ENCODE data around the gene DOCK1. TPM values are rescaled to one million over a fixed set of nuclear protein-coding genes. Genes with fewer than 3 reads are reported as not detected.
A peak's percentile ranks its signal among the peaks of the same experiment; 100 is the strongest.

DOCK1 gene
- polyA plus RNA-seq, 1 of the 3 experiments (the other 2 are of a cell fraction), result 15.5 TPM

DNA sequence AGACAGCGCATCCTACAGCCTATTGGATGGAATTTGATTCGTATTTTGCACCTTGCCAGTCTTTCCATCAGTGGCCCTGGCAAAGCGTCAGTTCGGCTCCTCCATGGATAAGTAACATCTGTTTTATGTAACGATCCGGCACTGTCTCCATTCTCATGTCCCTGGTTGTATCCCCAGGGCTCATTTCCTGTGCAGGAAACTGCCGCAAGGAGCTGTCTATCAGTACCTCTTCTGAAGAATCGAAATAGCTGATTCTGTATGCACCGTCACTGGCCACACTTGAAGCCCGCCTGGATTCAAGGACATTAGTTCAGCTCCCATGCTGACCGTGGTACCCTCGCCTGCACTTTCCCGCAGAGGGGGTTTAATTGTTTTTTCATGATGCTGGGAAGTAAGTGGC, 590.8 kb downstream of the DOCK1 start:
- H3K27me3 ChIP-seq (ENCODE audit: insufficient read depth), result no peaks in the 10 kb centered on the region
- H3K4me2 ChIP-seq, result no peak overlapping the region
- H4K20me1 ChIP-seq (ENCODE audit: insufficient read depth), result no peaks in the 10 kb centered on the region
- no peak overlapping the region for H2AFZ ChIP-seq (ENCODE audit: low read depth)
- H3F3A ChIP-seq (replicated peaks; ENCODE audit: insufficient read depth), result no peaks in the 10 kb centered on the region
- no peak overlapping the region for H3K9ac ChIP-seq
- TF ChIP-seq RXRA (IDR thresholded peaks at IDR 0.05; ENCODE audit: borderline replicate concordance, low read depth) (no peak), POLR2AphosphoS5 (IDR thresholded peaks at IDR 0.05; ENCODE audit: low read depth, low read length) (no peak), FOXM1 (IDR thresholded peaks at IDR 0.05; ENCODE audit: low read depth) (no peak), SIN3A (IDR thresholded peaks at IDR 0.05; ENCODE audit: borderline replicate concordance, low read depth, low read length) (no peak), TEAD4 (IDR thresholded peaks at IDR 0.05; ENCODE audit: borderline replicate concordance, insufficient read depth) (no peak), EZH2phosphoT487 (IDR thresholded peaks at IDR 0.05; ENCODE audit: borderline replicate concordance, low read depth) (no peak), MXI1 (IDR thresholded peaks at IDR 0.05; ENCODE audit: low read depth, low read length) (no peak), EP300 (IDR thresholded peaks at IDR 0.05; ENCODE audit: borderline replicate concordance in 1 of 2, low read depth in 1 of 2, low read length in 1 of 2) (no peak), NFIC (IDR thresholded peaks at IDR 0.05; ENCODE audit: borderline replicate concordance) (no peak)
- TF ChIP-seq, protein P1, sequence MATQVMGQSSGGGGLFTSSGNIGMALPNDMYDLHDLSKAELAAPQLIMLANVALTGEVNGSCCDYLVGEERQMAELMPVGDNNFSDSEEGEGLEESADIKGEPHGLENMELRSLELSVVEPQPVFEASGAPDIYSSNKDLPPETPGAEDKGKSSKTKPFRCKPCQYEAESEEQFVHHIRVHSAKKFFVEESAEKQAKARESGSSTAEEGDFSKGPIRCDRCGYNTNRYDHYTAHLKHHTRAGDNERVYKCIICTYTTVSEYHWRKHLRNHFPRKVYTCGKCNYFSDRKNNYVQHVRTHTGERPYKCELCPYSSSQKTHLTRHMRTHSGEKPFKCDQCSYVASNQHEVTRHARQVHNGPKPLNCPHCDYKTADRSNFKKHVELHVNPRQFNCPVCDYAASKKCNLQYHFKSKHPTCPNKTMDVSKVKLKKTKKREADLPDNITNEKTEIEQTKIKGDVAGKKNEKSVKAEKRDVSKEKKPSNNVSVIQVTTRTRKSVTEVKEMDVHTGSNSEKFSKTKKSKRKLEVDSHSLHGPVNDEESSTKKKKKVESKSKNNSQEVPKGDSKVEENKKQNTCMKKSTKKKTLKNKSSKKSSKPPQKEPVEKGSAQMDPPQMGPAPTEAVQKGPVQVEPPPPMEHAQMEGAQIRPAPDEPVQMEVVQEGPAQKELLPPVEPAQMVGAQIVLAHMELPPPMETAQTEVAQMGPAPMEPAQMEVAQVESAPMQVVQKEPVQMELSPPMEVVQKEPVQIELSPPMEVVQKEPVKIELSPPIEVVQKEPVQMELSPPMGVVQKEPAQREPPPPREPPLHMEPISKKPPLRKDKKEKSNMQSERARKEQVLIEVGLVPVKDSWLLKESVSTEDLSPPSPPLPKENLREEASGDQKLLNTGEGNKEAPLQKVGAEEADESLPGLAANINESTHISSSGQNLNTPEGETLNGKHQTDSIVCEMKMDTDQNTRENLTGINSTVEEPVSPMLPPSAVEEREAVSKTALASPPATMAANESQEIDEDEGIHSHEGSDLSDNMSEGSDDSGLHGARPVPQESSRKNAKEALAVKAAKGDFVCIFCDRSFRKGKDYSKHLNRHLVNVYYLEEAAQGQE (IDR thresholded peaks at IDR 0.05; ENCODE audit: low read depth, low read length), result no peak
- H3K4me3 ChIP-seq (ENCODE audit: low read depth in 2 of 2, low read length in 1 of 2), result no peak overlapping the region
- no peaks in the 10 kb centered on the region for H3K36me3 ChIP-seq (replicated peaks in 1 of 2; ENCODE audit: control insufficient read depth in 1 of 2, insufficient read depth in 2 of 2, low read length in 1 of 2)
- no peaks in the 10 kb centered on the region for H3K79me2 ChIP-seq (ENCODE audit: insufficient read depth)
- 47% methylated on average over 13 of the region's 13 CpGs for WGBS (ENCODE audit: low lambda C conversion rate)
- H3K9me3 ChIP-seq, result no peaks in the 10 kb centered on the region
- H3K9me2 ChIP-seq, result no peaks in the 10 kb centered on the region
- H3K4me1 ChIP-seq (ENCODE audit: control insufficient read depth in 1 of 2, insufficient read depth in 2 of 2, low read depth in 1 of 2, low read length in 1 of 2), result peaks cover 0 to 6% of the 10 kb centered on the region in 2 experiments; a peak in 1 of 4 replicates
- CTCF ChIA-PET, result no interaction called here
- no peak overlapping the region for H3K27ac ChIP-seq (ENCODE audit: low read depth in 2 of 2, low read length in 1 of 2)
- peak; percentile 29 for DNase-seq
- POLR2A ChIA-PET, result no interaction called here

DNA sequence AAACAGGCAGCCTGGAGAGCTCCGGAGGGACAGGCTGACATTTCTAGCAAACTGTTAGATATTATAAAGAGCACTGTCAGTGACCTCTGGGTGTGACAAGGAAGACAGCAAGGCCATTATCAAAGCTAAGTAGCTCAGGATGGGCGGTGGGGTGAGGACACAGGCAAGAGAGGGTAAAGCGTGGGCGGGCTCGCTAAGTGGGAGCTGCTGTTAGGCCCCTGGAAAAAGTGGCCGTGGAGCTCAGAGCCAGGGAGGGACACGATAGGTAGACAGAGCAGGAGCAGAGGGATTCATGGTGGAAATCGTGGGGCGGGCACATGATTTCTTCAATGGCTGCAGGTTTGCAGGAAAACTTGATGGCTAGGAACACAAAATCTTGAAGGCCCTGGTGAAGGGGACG, 592.5 kb downstream of the DOCK1 start:
- Histone ChIP-seq H4K20me1 (ENCODE audit: insufficient read depth) (no peaks in the 10 kb centered on the region), H3K27ac (ENCODE audit: low read depth in 2 of 2, low read length in 1 of 2) (no peak overlapping the region), H3K4me2 (no peak overlapping the region), H3K27me3 (ENCODE audit: insufficient read depth) (no peaks in the 10 kb centered on the region), H3K9me3 (no peaks in the 10 kb centered on the region), H2AFZ (ENCODE audit: low read depth) (no peak overlapping the region), H3K36me3 (replicated peaks in 1 of 2; ENCODE audit: control insufficient read depth in 1 of 2, insufficient read depth in 2 of 2, low read length in 1 of 2) (no peaks in the 10 kb centered on the region), H3K4me3 (ENCODE audit: low read depth in 2 of 2, low read length in 1 of 2) (no peak overlapping the region), H3K9ac (no peak overlapping the region), H3K9me2 (no peaks in the 10 kb centered on the region), H3K4me1 (ENCODE audit: control insufficient read depth in 1 of 2, insufficient read depth in 2 of 2, low read depth in 1 of 2, low read length in 1 of 2) (peaks cover 0 to 6% of the 10 kb centered on the region in 2 experiments; a peak in 1 of 4 replicates), H3K79me2 (ENCODE audit: insufficient read depth) (no peaks in the 10 kb centered on the region), H3F3A (replicated peaks; ENCODE audit: insufficient read depth) (no peaks in the 10 kb centered on the region)
- TF ChIP-seq, protein P2, sequence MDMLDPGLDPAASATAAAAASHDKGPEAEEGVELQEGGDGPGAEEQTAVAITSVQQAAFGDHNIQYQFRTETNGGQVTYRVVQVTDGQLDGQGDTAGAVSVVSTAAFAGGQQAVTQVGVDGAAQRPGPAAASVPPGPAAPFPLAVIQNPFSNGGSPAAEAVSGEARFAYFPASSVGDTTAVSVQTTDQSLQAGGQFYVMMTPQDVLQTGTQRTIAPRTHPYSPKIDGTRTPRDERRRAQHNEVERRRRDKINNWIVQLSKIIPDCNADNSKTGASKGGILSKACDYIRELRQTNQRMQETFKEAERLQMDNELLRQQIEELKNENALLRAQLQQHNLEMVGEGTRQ (IDR thresholded peaks at IDR 0.05; ENCODE audit: borderline replicate concordance, low read depth, low read length), result no peak
- TF ChIP-seq NFIC (IDR thresholded peaks at IDR 0.05; ENCODE audit: borderline replicate concordance), result no peak
- no peak for TF ChIP-seq EP300 (IDR thresholded peaks at IDR 0.05; ENCODE audit: borderline replicate concordance in 1 of 2, low read depth in 1 of 2, low read length in 1 of 2)
- TF ChIP-seq EZH2phosphoT487 (IDR thresholded peaks at IDR 0.05; ENCODE audit: borderline replicate concordance, low read depth), result no peak
- TF ChIP-seq NRF1 (IDR thresholded peaks at IDR 0.05; ENCODE audit: low read depth, low read length), result no peak
- ChIA-PET CTCF (interaction anchor here (1.0 to 1.3 kb wide), 2 partner anchors 9 to 356 kb away, joined by 3 to 5 read pairs; no protein-coding TSS in a partner anchor), POLR2A (no interaction called here)
- 53% methylated on average over 10 of the region's 10 CpGs for WGBS (ENCODE audit: low lambda C conversion rate)
- DNase-seq, result no peak

Data from SK-N-SH (cell line).